MCF 10A (cell line): ENCODE measurements around the gene SRC. TPM values are rescaled to one million over a fixed set of nuclear protein-coding genes. Genes with fewer than 3 reads are reported as not detected.
A peak's percentile ranks its signal among the peaks of the same experiment; 100 is the strongest.

ENCODE experiments used
- BruUV-seq: library from RNA; stranded (reverse); fragments of 400-500 nt; replicated peaks from 2 replicates; lab custom pipeline; 2021; lab: Mats Ljungman, UMichigan
- CTCF ChIA-PET: fragments of 300-600 bp; sonication (Branson Sonifier 250); formaldehyde crosslinking; extraction: SDS; loops from one replicate; lab custom pipeline; 2021; ENCODE audit warnings: antibody characterized with exemption, inconsistent platforms; lab: Yijun Ruan, JAX
- POLR2A ChIA-PET: fragments of 300-600, 350-650 bp; sonication (Branson Sonifier 250); formaldehyde crosslinking; extraction: SDS; loops from one replicate; lab custom pipeline; 2020; ENCODE audit warnings: antibody characterized with exemption, inconsistent platforms; lab: Yijun Ruan, JAX
- DNase-seq: peaks from one replicate; pipeline ENCODE4 v3.0.0-alpha.2; 2018; ENCODE audit not compliant: unreplicated experiment
- H3K27ac Mint-ChIP-seq: one replicate; pipeline ENCODE4 v1.8.0; 2022; ENCODE audit warnings: mild to moderate bottlenecking, low read depth, mixed read lengths; ENCODE audit not compliant: unreplicated experiment
- H3K27me3 Mint-ChIP-seq: one replicate; pipeline ENCODE4 v1.8.0; 2022; ENCODE audit warnings: mixed read lengths; ENCODE audit not compliant: insufficient read depth, unreplicated experiment
- H3K36me3 Mint-ChIP-seq: one replicate; pipeline ENCODE4 v1.8.0; 2022; ENCODE audit warnings: mild to moderate bottlenecking, moderate library complexity, mixed read lengths; ENCODE audit not compliant: insufficient read depth, unreplicated experiment
- H3K4me1 Mint-ChIP-seq: one replicate; pipeline ENCODE4 v1.8.0; 2022; ENCODE audit warnings: mixed read lengths; ENCODE audit not compliant: insufficient read depth, unreplicated experiment
- H3K4me3 Mint-ChIP-seq: one replicate; pipeline ENCODE4 v1.8.0; 2022; ENCODE audit warnings: mild to moderate bottlenecking, moderate library complexity, mixed read lengths; ENCODE audit not compliant: unreplicated experiment
- H3K9me3 Mint-ChIP-seq: one replicate; pipeline ENCODE4 v1.8.0; 2022; ENCODE audit warnings: mixed read lengths; ENCODE audit not compliant: unreplicated experiment
- intact Hi-C: fragments of 100-400 bp; cut with micrococcal nuclease; formaldehyde crosslinking; loops from 2 replicates; pipeline ENCODE4 v1.14.1; 2022
- total RNA-seq: library from RNA; stranded (reverse); gene quantifications from 2 replicates; pipeline ENCODE4 v1.2.3, GENCODE V29; 2022
- TF ChIP-seq, protein P1 (sequence below): fragments of 200-600 bp; IDR thresholded peaks from one replicate; pipeline ENCODE4 v1.8.0; 2022; ENCODE audit warnings: antibody characterized with exemption, mild to moderate bottlenecking; ENCODE audit not compliant: unreplicated experiment

SRC gene
- total RNA-seq, 1 experiment from 2014 or later: 28.1 TPM

DNA sequence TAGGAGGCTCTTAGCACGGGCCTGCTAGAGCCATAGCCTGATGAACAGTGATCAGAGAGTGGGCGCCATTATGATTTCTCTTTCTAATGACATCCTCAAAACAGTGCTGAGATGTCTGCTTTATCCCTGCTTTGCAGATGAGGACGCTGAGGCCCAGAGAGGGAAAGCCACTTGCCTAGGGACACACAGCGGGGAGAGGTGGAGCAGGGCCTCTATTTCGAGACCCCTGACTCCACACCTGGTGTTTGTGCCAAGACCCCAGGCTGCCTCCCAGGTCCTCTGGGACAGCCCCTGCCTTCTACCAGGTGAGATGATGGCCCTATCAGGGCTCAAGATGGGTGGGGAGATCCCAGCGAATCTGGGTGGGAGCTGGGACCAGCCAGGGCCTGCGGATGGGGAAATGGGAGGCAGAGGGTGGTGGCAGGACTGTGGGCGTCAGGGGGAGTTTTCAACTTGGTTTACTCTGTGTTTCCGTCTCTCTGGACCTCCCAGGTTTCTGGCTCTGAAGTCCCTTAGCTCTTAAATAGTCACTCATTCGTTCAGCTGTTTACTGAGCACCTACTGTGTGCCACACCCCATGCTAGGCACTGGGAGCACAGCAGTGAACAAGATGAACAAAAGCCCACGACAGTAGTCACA, 36.7 kb downstream of the SRC start:
- H3K27ac Mint-ChIP-seq: no peak overlapping the region
- DNase-seq: no peak
- TF ChIP-seq, protein P1, sequence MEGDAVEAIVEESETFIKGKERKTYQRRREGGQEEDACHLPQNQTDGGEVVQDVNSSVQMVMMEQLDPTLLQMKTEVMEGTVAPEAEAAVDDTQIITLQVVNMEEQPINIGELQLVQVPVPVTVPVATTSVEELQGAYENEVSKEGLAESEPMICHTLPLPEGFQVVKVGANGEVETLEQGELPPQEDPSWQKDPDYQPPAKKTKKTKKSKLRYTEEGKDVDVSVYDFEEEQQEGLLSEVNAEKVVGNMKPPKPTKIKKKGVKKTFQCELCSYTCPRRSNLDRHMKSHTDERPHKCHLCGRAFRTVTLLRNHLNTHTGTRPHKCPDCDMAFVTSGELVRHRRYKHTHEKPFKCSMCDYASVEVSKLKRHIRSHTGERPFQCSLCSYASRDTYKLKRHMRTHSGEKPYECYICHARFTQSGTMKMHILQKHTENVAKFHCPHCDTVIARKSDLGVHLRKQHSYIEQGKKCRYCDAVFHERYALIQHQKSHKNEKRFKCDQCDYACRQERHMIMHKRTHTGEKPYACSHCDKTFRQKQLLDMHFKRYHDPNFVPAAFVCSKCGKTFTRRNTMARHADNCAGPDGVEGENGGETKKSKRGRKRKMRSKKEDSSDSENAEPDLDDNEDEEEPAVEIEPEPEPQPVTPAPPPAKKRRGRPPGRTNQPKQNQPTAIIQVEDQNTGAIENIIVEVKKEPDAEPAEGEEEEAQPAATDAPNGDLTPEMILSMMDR: no peak
- POLR2A ChIA-PET: interaction anchor here (0.7 to 1.0 kb wide), 2 partner anchors 10 to 92 kb away, joined by 3 read pairs; no protein-coding TSS in a partner anchor
- H3K36me3 Mint-ChIP-seq: peaks cover 24% of the 10 kb centered on the region
- no peak overlapping the region for H3K4me3 Mint-ChIP-seq
- CTCF ChIA-PET: interaction anchor here (0.5 to 4.0 kb wide), 12 partner anchors 11 to 724 kb away, joined by 3 to 43 read pairs (median 3); no protein-coding TSS in a partner anchor
- intact Hi-C loops: no loop called here
- no peaks in the 10 kb centered on the region for H3K9me3 Mint-ChIP-seq
- peaks cover 5% of the 10 kb centered on the region for H3K4me1 Mint-ChIP-seq
- H3K27me3 Mint-ChIP-seq: no peaks in the 10 kb centered on the region
- no TSS peak for BruUV-seq

DNA sequence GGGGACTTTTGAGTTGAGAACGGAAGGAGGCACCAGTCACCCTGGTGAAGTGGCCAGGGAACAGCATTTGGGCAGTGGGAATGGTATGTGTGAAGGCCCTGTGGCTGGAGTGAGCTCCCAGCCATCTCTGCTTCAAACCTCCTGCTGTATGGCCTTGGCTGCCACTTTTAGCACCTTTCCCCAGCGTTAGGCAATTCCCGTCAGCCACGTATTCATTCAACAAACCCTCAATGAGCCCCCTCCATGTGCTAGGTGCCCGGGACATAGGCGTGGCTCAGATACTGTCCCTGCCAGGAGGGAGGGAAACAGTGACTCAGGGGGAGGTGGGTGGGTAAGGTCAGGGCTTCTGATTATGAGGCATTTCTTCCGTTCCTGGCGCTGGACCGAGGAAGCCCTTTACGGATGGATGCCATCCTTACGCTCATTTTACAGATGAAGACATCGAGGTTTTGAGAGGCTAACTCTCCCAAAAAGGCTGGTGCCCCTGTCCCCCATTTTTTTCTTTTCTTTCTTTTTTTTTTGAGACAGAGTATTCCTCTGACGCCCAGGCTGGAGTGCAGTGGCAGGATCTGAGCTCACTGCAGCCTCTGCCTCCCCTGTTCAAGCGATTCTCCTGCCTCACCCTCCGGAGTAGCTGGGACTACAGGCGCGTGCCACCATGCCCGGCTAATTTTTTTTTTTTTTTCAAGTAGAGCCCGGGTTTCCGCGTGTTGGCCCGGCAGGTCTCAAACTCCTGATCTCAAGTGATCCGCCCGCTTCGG, 37.5 kb downstream of the SRC start:
- H3K27ac Mint-ChIP-seq: no peak overlapping the region

DNA sequence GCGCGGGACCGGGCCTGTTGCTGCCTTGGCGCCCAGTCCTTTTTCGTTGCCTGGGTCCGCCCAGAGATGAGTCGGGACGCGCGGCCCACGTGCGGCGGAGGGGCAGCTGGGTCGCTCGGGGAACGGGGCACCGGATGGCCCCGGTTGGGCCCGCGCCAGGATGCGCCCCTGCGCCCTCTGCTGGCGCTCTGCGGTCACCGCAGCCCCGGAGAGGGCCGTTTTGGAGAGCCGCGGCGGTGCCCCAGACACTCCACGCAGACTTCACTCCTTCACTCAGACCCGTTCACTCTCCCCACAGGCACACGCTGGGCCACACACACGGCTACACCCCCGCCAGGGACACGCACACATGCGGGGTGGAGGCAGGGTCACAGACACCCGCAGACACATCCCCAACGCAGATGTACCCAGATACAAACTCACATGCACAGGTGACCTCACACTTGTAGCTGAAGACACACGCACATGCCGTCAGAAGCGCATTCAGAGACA, 38.8 kb downstream of the SRC start:
- no peak overlapping the region for H3K27ac Mint-ChIP-seq
- CTCF ChIA-PET: interaction anchor here (0.5 to 4.0 kb wide), 41 partner anchors 8 to 1368 kb away, joined by 3 to 43 read pairs (median 4); no protein-coding TSS in a partner anchor
- H3K27me3 Mint-ChIP-seq: no peaks in the 10 kb centered on the region
- H3K36me3 Mint-ChIP-seq: peaks cover 12% of the 10 kb centered on the region
- H3K4me1 Mint-ChIP-seq: peaks cover 5% of the 10 kb centered on the region
- POLR2A ChIA-PET: interaction anchor here (1.2 kb wide), 1 partner anchor 96 kb away, joined by 3 read pairs; the partner anchor contains the start of gene MANBAL
- no peak overlapping the region for H3K4me3 Mint-ChIP-seq
- intact Hi-C loops: loop anchor here (2.0 kb wide), 1 partner anchor 102 kb away; no protein-coding TSS in a partner anchor
- no TSS peak for BruUV-seq
- DNase-seq: peak; percentile 38
- H3K9me3 Mint-ChIP-seq: no peaks in the 10 kb centered on the region
- TF ChIP-seq, protein P1: peak; percentile 78

More for the DNA sequence above, 37.5 kb downstream of the SRC start:
- CTCF ChIA-PET: interaction anchor here (0.5 to 4.0 kb wide), 21 partner anchors 10 to 405 kb away, joined by 3 to 43 read pairs (median 3); no protein-coding TSS in a partner anchor
- TF ChIP-seq, protein P1: no peak
- BruUV-seq: no TSS peak
- POLR2A ChIA-PET: interaction anchor here (0.7 to 1.0 kb wide), 2 partner anchors 11 to 93 kb away, joined by 3 read pairs; no protein-coding TSS in a partner anchor
- Mint-ChIP-seq H3K4me1 (peaks cover 5% of the 10 kb centered on the region), H3K4me3 (no peak overlapping the region), H3K9me3 (no peaks in the 10 kb centered on the region), H3K36me3 (peaks cover 19% of the 10 kb centered on the region), H3K27me3 (no peaks in the 10 kb centered on the region)
- intact Hi-C loops: no loop called here
- peak; percentile 88 for DNase-seq
